HEK293 (cell line): ENCODE results near the gene LHX6.

Experiments used
- CTCF ChIA-PET: fragments of 350-600 bp; formaldehyde crosslinking; extraction: SDS; loops from one replicate; lab custom pipeline; 2021; ENCODE audit warnings: antibody characterized with exemption; lab: Yijun Ruan, JAX
- POLR2A ChIA-PET: fragments of 300-600 bp; formaldehyde crosslinking; extraction: SDS; loops from one replicate; lab custom pipeline; 2020; ENCODE audit warnings: antibody characterized with exemption, inconsistent platforms; lab: Yijun Ruan, JAX
- H3K27ac ChIP-seq: fragments of 200-500 bp; sonication (Bioruptor generic); 2 replicates; pipeline ENCODE4 v1.5.1; 2014; ENCODE audit warnings: low read depth, low read length, control low read depth, inconsistent platforms; ENCODE audit errors: extremely low read depth
- H3K36me3 ChIP-seq, 2 experiments: fragments of 200-500 bp in 1 of 2; sonication (Bioruptor generic) in 1 of 2; 1 replicate in 1 of 2; 2 replicates in 1 of 2; pipeline ENCODE4 v1.5.1; 2014 to 2017; ENCODE audit warnings: inconsistent platforms in 2 of 2, low read length in 2 of 2; ENCODE audit not compliant: control insufficient read depth in 2 of 2, insufficient read depth in 1 of 2
- H3K4me1 ChIP-seq: fragments of 200-500 bp; sonication (Bioruptor generic); 2 replicates; pipeline ENCODE4 v1.5.1; 2014; ENCODE audit warnings: mild to moderate bottlenecking, low read length, inconsistent platforms; ENCODE audit not compliant: control insufficient read depth, insufficient read depth
- H3K4me3 ChIP-seq: 2 replicates; pipeline ENCODE4 v1.5.1; 2011; ENCODE audit warnings: low read depth, mild to moderate bottlenecking, control low read depth, low read length, moderate library complexity
- H3K9me3 ChIP-seq: fragments of 200-500 bp; sonication (Bioruptor generic); 2 replicates; pipeline ENCODE4 v1.5.1; 2014; ENCODE audit warnings: low read depth, low read length, inconsistent platforms; ENCODE audit not compliant: control insufficient read depth, insufficient read depth
- BCL11A ChIP-seq: fragments of 450-650 bp; formaldehyde crosslinking; IDR thresholded peaks from 2 replicates; pipeline ENCODE4 v1.5.1; 2016; ENCODE audit warnings: low read depth, missing biosample characterization, missing genetic modification characterization
- GLI2 ChIP-seq: fragments of 450-650 bp; formaldehyde crosslinking; IDR thresholded peaks from 2 replicates; pipeline ENCODE4; 2017; ENCODE audit warnings: missing biosample characterization, missing genetic modification characterization, low read depth, borderline replicate concordance
- HOXC10 ChIP-seq: sonication (generic); formaldehyde crosslinking; IDR thresholded peaks from 2 replicates; pipeline ENCODE4 v1.8.1; 2023; ENCODE audit warnings: mild to moderate bottlenecking, missing genetic modification reagents
- KLF8 ChIP-seq: fragments of 450-650 bp; formaldehyde crosslinking; IDR thresholded peaks from 2 replicates; pipeline ENCODE4 v1.5.1; 2016; ENCODE audit warnings: missing biosample characterization, missing genetic modification characterization
- OVOL3 ChIP-seq: fragments of 450-650 bp; formaldehyde crosslinking; IDR thresholded peaks from 2 replicates; pipeline ENCODE4 v1.5.1; 2016; ENCODE audit warnings: missing biosample characterization, missing genetic modification characterization
- REPIN1 ChIP-seq: fragments of 450-650 bp; formaldehyde crosslinking; IDR thresholded peaks from 2 replicates; pipeline ENCODE4 v1.5.1; 2017; ENCODE audit warnings: missing biosample characterization, missing genetic modification characterization, low read depth
- TCF7L2 ChIP-seq: IDR thresholded peaks from 2 replicates; pipeline ENCODE4 v1.6.1; 2011; ENCODE audit warnings: low read depth, mild to moderate bottlenecking, inconsistent platforms, low read length, moderate library complexity, borderline replicate concordance
- ZBTB20 ChIP-seq: fragments of 450-650 bp; formaldehyde crosslinking; IDR thresholded peaks from 2 replicates; pipeline ENCODE4 v1.5.1; 2016; ENCODE audit warnings: missing biosample characterization, missing genetic modification characterization
- ZBTB21 ChIP-seq: fragments of 450-650 bp; formaldehyde crosslinking; IDR thresholded peaks from 2 replicates; pipeline ENCODE4 v1.5.1; 2017; ENCODE audit warnings: missing biosample characterization, missing genetic modification characterization
- ZFP41 ChIP-seq: fragments of 450-650 bp; formaldehyde crosslinking; IDR thresholded peaks from 2 replicates; pipeline ENCODE4 v1.5.1; 2016; ENCODE audit warnings: missing biosample characterization, missing genetic modification characterization, borderline replicate concordance
- ZNF138 ChIP-seq: fragments of 450-650 bp; formaldehyde crosslinking; IDR thresholded peaks from 2 replicates; pipeline ENCODE4 v1.5.1; 2016; ENCODE audit warnings: missing biosample characterization, missing genetic modification characterization, borderline replicate concordance
- ZNF184 ChIP-seq: fragments of 450-650 bp; IDR thresholded peaks from 2 replicates; pipeline ENCODE4 v1.5.1; 2018; ENCODE audit warnings: missing biosample characterization, mild to moderate bottlenecking, missing genetic modification characterization
- ZNF221 ChIP-seq: fragments of 450-650 bp; formaldehyde crosslinking; IDR thresholded peaks from 2 replicates; pipeline ENCODE4 v1.5.1; 2017; ENCODE audit warnings: missing biosample characterization, missing genetic modification characterization, borderline replicate concordance
- ZNF335 ChIP-seq: fragments of 450-650 bp; formaldehyde crosslinking; conservative IDR thresholded peaks from 2 replicates; pipeline ENCODE4 v1.5.1; 2016; ENCODE audit warnings: missing biosample characterization, missing genetic modification characterization
- ZNF366 ChIP-seq: fragments of 450-650 bp; formaldehyde crosslinking; conservative IDR thresholded peaks from 2 replicates; pipeline ENCODE4 v1.5.1; 2016; ENCODE audit warnings: missing biosample characterization, missing genetic modification characterization
- ZNF571 ChIP-seq: fragments of 450-650 bp; formaldehyde crosslinking; IDR thresholded peaks from 2 replicates; pipeline ENCODE4 v1.5.0; 2017; ENCODE audit warnings: missing biosample characterization, missing genetic modification characterization
- ZNF585B ChIP-seq: fragments of 450-650 bp; formaldehyde crosslinking; IDR thresholded peaks from 2 replicates; pipeline ENCODE4 v1.5.1; 2016; ENCODE audit warnings: missing biosample characterization, missing genetic modification characterization
- ZNF677 ChIP-seq: fragments of 450-650 bp; IDR thresholded peaks from 2 replicates; pipeline ENCODE4 v1.5.0; 2018; ENCODE audit warnings: missing biosample characterization, mild to moderate bottlenecking, missing genetic modification characterization, moderate library complexity
- ZNF707 ChIP-seq: fragments of 450-650 bp; formaldehyde crosslinking; IDR thresholded peaks from 2 replicates; pipeline ENCODE4 v1.5.1; 2016; ENCODE audit warnings: missing biosample characterization, missing genetic modification characterization
- ZNF76 ChIP-seq: fragments of 450-650 bp; formaldehyde crosslinking; IDR thresholded peaks from 2 replicates; pipeline ENCODE4; 2016; ENCODE audit warnings: low read depth, missing biosample characterization, missing genetic modification characterization, borderline replicate concordance
- ZNF768 ChIP-seq: fragments of 450-650 bp; formaldehyde crosslinking; IDR thresholded peaks from 2 replicates; pipeline ENCODE4 v1.5.1; 2018; ENCODE audit warnings: missing biosample characterization, mild to moderate bottlenecking, missing genetic modification characterization
- ZNF777 ChIP-seq: fragments of 450-650 bp; formaldehyde crosslinking; IDR thresholded peaks from 2 replicates; pipeline ENCODE4 v1.5.1; 2017; ENCODE audit warnings: missing biosample characterization, missing genetic modification characterization, borderline replicate concordance
- TF ChIP-seq, protein P1 (sequence below): fragments of 450-650 bp; IDR thresholded peaks from 2 replicates; pipeline ENCODE4 v1.5.1; 2018; ENCODE audit warnings: missing biosample characterization, missing genetic modification characterization
- TF ChIP-seq, protein P2 (sequence below): fragments of 450-650 bp; formaldehyde crosslinking; IDR thresholded peaks from 2 replicates; pipeline ENCODE4 v1.5.1; 2016; ENCODE audit warnings: missing biosample characterization, missing genetic modification characterization
- TF ChIP-seq, protein P3 (sequence below): fragments of 450-650 bp; formaldehyde crosslinking; IDR thresholded peaks from 2 replicates; pipeline ENCODE4 v1.5.1; 2016; ENCODE audit warnings: missing biosample characterization, missing genetic modification characterization
- TF ChIP-seq, protein P4 (sequence below): fragments of 450-650 bp; formaldehyde crosslinking; optimal IDR thresholded peaks from 2 replicates; pipeline ENCODE3; 2016; ENCODE audit warnings: missing biosample characterization, mild to moderate bottlenecking, missing genetic modification characterization
- TF ChIP-seq, protein P5 (sequence below): fragments of 450-650 bp; formaldehyde crosslinking; IDR thresholded peaks from 2 replicates; pipeline ENCODE4 v1.5.0; 2017; ENCODE audit warnings: missing biosample characterization, missing genetic modification characterization, borderline replicate concordance

LHX6 gene

DNA sequence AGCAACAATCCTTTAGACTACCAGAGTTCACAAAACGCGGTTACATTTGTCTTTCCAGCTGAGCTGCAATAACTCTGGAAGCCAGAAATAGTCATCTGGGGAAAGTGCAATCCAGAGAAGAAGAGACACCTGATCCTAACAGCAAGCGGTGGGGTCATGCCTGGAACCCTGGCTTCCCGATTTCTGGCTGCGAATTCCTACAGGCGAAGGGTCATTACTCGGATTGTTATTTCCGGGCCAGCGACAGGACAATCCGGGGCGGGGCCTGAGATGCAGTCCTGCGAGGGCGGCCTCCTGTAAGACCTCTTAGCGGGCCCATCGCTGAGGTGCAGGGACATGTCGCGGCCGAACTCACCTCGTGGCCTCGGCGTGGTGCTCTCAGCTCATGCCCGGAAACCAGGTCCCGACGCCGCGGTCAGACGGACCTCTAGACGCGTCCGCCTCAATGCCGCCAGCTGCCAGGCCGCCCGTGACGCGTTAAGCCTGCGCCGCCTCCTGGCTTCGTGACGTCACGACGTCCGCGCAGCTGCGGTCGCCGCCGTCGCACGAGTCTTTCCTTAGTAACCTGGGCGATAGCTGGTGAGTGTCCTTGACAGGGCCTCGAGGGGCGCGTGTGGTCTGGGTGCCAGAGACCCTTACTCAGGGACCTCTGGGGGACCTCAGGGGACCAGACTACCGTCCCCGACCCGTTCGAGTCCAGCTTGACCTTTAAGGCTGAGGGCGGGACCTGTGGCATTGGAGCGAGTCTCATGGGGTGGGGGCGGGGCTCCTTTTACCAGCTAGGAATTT is 35.8 kb upstream of the LHX6 start, which contains the start of the genes MRRF and RBM18 (continued):
- TF ChIP-seq ZNF777 (tag by site-specific recombination) (no peak), HOXC10 (0 out of 2 replicates have a peak, but pooled peaks have one; percentile 47), ZNF571 (tag by site-specific recombination) (no peak), OVOL3 (no peak), ZNF221 (tag by site-specific recombination) (no peak), ZNF184 (no peak), REPIN1 (tag by site-specific recombination) (no peak), ZNF76 (tag by site-specific recombination) (0 out of 2 replicates have a peak, but pooled peaks have one; percentile 61)
- TF ChIP-seq, protein P1, sequence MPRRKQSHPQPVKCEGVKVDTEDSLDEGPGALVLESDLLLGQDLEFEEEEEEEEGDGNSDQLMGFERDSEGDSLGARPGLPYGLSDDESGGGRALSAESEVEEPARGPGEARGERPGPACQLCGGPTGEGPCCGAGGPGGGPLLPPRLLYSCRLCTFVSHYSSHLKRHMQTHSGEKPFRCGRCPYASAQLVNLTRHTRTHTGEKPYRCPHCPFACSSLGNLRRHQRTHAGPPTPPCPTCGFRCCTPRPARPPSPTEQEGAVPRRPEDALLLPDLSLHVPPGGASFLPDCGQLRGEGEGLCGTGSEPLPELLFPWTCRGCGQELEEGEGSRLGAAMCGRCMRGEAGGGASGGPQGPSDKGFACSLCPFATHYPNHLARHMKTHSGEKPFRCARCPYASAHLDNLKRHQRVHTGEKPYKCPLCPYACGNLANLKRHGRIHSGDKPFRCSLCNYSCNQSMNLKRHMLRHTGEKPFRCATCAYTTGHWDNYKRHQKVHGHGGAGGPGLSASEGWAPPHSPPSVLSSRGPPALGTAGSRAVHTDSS (tag by site-specific recombination), result no peak

DNA sequence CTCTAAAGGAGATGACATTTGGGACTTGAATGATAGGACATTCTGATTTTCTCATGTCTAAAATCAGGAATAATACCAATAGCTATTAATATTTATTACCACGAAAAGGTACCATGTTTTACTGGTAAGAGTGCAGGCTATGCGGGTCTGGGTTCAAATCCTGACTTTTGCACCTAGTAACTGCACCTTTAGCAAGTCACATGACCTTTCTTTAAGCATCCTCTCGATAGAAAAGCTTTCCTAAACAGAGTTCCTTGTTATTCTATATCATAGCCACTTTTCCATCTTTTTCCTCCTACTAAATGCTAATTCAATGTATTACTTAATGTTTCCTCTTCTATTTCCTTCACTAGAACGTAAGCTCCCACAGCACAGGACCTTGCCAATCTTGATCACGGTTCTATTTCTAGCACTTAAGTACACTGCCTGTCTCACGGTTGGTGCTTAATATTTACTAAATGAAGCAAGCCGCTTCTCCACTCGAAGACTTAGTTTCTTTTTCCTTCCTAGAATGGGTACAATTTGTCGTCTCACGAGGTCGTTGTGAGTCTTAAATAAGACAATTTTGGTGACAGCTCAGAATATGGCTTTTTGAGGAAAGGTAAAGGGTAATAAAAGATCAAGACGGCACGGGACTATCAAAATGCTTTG is 35.1 kb upstream of the LHX6 start:
- TF ChIP-seq GLI2 (tag by site-specific recombination) (no peak), ZNF768 (tag by site-specific recombination) (no peak), ZNF677 (no peak), ZNF707 (tag by site-specific recombination) (no peak), ZFP41 (tag by site-specific recombination) (no peak), ZBTB21 (tag by site-specific recombination) (no peak), ZNF335 (tag by site-specific recombination) (no peak), TCF7L2 (no peak), ZNF585B (tag by site-specific recombination) (no peak), ZNF366 (tag by site-specific recombination) (no peak), ZNF138 (tag by site-specific recombination) (no peak), KLF8 (tag by site-specific recombination) (no peak), ZBTB20 (tag by site-specific recombination) (no peak), BCL11A (no peak)
- TF ChIP-seq, protein P2, sequence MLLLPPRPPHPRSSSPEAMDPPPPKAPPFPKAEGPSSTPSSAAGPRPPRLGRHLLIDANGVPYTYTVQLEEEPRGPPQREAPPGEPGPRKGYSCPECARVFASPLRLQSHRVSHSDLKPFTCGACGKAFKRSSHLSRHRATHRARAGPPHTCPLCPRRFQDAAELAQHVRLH (tag by site-specific recombination), result no peak
- TF ChIP-seq, protein P3, sequence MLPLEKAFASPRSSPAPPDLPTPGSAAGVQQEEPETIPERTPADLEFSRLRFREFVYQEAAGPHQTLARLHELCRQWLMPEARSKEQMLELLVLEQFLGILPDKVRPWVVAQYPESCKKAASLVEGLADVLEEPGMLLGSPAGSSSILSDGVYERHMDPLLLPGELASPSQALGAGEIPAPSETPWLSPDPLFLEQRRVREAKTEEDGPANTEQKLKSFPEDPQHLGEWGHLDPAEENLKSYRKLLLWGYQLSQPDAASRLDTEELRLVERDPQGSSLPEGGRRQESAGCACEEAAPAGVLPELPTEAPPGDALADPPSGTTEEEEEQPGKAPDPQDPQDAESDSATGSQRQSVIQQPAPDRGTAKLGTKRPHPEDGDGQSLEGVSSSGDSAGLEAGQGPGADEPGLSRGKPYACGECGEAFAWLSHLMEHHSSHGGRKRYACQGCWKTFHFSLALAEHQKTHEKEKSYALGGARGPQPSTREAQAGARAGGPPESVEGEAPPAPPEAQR (tag by site-specific recombination), result no peak
- TF ChIP-seq, protein P4, sequence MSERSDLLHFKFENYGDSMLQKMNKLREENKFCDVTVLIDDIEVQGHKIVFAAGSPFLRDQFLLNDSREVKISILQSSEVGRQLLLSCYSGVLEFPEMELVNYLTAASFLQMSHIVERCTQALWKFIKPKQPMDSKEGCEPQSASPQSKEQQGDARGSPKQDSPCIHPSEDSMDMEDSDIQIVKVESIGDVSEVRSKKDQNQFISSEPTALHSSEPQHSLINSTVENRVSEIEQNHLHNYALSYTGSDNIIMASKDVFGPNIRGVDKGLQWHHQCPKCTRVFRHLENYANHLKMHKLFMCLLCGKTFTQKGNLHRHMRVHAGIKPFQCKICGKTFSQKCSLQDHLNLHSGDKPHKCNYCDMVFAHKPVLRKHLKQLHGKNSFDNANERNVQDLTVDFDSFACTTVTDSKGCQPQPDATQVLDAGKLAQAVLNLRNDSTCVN (tag by site-specific recombination), result no peak
- TF ChIP-seq, protein P5, sequence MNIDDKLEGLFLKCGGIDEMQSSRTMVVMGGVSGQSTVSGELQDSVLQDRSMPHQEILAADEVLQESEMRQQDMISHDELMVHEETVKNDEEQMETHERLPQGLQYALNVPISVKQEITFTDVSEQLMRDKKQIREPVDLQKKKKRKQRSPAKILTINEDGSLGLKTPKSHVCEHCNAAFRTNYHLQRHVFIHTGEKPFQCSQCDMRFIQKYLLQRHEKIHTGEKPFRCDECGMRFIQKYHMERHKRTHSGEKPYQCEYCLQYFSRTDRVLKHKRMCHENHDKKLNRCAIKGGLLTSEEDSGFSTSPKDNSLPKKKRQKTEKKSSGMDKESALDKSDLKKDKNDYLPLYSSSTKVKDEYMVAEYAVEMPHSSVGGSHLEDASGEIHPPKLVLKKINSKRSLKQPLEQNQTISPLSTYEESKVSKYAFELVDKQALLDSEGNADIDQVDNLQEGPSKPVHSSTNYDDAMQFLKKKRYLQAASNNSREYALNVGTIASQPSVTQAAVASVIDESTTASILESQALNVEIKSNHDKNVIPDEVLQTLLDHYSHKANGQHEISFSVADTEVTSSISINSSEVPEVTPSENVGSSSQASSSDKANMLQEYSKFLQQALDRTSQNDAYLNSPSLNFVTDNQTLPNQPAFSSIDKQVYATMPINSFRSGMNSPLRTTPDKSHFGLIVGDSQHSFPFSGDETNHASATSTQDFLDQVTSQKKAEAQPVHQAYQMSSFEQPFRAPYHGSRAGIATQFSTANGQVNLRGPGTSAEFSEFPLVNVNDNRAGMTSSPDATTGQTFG (tag by site-specific recombination), result no peak
- TF ChIP-seq, protein P1 (tag by site-specific recombination), result no peak
- POLR2A ChIA-PET, result interaction anchor here (0.7 to 1.9 kb wide), 8 partner anchors 9 to 677 kb away, joined by 3 to 8 read pairs (median 4); partner anchors contain the start of gene RABGAP1
- peak overlapping the region; percentile 56; the same call in 1 of the 2 replicates for H3K27ac ChIP-seq
- H3K9me3 ChIP-seq, result no peaks in the 10 kb centered on the region
- peak overlapping the region; percentile 89 for H3K4me3 ChIP-seq
- peaks cover under 1 to 30% of the 10 kb centered on the region in 2 experiments for H3K36me3 ChIP-seq
- peaks cover 4% of the 10 kb centered on the region for H3K4me1 ChIP-seq
- CTCF ChIA-PET, result interaction anchor here (0.6 to 5.3 kb wide), 10 partner anchors 9 to 639 kb away, joined by 3 to 19 read pairs (median 4); no protein-coding TSS in a partner anchor
